GM19025 (cell line): ENCODE results near the gene GRB2.
"Not testable (repeated sequence)": the region's sequence is repeated elsewhere in the genome, so short reads cannot be mapped to it uniquely, and the experiment has no call there.

Experiments
- ATAC-seq: cut with Tn5 transposase; IDR thresholded peaks from one replicate; pipeline ENCODE4 v1.9.1; 2021; ENCODE audit warnings: mild to moderate bottlenecking, low read depth, moderate library complexity; ENCODE audit not compliant: unreplicated experiment

The GRB2 gene

DNA sequence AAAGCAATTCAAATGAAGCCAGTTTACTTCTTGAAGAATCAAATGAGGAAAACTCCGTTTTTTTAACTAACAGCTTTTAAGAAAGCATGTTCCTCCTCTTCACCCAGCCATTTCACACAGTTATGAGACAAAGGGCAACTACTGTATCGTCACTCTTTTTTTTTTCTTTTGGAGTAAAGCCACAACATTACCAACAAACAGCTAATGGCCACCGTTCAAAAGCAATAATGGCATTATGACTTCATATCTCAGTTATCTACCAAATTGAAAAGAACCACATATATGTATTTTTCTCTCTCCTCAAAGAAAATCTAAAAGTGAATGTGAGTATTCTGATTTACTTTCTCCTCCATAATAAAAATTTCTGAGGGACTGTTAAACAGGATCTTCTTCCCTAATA is 14.5 kb downstream of the GRB2 start:
- no peak for ATAC-seq

DNA sequence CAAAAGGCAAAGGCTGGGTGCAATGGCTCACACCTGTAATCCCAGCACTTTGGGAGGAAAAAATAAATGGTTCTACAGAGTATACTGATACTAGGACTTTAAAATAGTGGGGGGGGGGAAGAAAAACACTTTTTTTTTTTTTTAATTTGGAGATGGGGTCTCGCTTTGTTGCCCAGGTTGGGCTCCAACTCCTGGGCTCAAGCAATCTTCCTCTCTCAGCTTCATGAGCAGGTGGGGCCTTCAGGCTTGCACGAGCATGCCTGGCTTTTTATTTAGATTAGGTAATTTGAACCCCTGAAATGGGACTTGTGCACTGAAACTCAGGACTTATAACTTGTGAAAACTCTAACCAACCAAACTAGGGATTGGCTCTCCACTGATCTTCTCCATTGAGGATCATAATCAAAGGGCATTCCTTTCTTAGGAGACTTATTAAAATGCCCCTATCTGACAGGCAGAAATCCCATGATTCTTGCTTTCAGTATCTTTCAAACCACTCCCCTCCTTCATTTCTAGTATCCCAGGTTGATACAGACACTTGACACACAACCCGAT is 16.9 kb downstream of the GRB2 start:
- no peak for ATAC-seq

DNA sequence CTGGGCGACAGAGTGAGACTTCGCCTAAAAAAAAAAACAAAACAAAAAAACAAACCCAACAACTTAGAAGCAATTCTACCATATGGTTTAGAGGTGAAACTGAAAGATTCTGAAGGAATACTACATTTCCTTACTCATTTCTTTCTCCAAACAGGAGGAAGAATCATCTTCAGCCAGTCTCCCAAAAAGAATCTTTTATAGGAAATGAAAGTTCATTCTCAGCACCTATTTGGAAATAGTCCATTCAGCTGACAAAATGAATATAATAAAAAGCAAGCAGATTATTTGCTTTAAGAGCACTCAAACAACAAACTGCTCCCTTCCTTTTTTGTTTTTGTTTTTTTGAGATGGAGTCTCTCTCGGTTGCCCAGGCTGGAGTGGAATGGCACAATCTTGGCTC is 17.7 kb downstream of the GRB2 start:
- no peak for ATAC-seq

DNA sequence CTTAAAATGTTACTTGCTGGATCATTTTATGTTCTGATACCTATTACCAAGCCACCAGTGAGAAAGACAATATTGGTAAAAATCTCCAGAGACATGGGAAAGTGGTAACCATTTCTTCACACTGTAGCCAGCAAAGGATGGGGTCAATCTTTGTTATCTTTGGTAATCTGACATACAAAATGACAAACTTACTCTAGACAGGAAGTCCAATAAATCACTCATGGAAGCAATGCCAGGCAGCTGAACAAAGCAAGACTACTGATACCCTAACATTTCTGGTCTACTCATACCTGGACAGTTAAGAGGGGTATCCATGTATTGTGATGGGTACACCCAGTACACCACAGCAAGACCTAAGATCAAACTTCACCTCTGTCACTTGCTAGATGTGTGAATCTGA is 19.0 kb downstream of the GRB2 start:
- ATAC-seq: no peak

DNA sequence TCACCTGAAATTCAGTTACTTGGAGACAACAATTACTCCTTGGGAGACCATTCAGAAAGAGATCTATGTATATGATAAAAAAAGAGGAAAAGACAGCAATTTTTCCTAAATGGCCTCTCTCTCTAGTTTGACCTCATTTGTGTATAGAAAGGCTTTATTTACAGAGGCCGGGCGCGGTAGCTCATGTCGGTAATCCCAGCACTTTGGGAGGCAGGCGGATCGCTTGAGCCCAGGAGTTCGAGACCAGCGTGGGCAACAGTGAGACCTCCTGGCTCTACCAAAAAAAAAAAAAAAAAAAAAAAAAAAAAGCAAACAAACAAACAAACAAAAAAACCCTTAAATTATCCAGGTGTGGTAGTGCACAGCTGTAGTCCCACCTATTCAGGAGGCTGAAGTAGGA is 20.7 kb downstream of the GRB2 start:
- no peak for ATAC-seq

DNA sequence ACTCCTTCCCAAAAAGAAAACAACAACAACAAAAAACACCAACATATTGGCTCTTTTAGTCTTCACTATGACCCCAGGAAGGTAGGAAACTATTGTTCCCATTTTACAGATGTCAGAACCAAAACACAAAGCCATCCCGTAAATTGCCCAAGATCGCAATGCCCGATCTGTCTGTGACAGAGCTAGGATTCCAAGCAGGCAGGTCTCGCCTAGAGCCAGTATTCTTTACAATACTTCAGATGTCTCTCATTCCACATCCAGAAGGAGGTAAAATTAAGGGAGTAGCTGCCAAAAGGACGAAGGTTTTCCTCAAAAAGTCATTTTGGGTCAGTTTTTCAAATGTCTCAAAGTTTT is 21.7 kb downstream of the GRB2 start:
- no peak for ATAC-seq

DNA sequence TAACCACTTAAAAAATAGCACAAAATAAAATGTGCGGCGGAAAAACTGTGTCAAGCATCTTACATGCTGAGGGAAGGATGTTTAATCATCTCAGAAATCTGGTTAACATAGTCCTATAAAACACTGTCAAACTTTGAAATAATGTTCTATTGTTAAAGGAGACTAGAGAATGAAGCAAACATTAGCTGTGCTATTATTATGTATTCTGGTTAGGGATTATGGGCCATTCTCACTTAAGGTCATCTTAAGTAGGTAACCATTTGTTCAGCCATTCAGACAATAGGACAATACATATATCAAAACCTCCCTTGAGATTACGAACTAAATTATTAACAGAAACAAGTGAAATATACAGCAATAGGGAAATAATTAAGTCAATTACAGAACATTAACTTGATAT is 24.7 kb downstream of the GRB2 start:
- no peak for ATAC-seq

DNA sequence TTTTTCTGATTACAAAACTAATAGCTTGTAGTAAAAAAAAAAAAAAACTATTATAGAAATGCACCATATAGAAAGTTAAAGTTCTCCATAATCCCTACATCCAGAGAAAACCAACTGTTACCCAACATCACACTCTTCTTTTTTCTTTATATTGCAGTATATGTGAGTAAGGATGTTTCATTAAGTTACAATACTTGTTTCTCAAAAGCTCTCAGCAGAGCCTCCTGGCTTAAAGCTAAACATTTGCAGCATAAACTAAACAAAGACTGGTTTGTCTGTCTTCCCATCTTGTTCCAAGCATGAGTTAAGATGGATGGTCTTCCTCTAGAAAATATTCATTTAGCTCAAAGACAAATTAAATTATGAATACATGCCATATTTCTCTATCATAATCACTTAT is 25.2 kb downstream of the GRB2 start:
- no peak for ATAC-seq

DNA sequence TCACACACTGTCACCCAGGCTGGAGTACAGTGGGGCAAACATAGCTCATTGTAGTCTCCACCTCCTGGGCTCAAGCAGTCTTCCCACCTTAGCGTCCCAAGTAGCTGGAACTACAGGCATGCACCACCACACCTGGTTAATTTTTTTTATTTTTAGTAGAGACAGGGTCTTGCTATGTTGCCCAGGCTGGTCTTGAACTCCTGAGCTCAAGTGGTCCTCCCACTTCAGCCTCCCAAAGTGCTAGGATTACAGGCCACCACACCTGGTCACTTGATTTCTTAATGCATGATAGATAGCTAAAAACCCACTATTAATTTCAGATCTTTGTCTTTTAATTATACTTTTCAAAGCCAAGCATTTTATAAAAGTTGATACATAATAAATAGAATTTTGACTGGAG is 26.1 kb downstream of the GRB2 start:
- ATAC-seq: not testable (repeated sequence)

DNA sequence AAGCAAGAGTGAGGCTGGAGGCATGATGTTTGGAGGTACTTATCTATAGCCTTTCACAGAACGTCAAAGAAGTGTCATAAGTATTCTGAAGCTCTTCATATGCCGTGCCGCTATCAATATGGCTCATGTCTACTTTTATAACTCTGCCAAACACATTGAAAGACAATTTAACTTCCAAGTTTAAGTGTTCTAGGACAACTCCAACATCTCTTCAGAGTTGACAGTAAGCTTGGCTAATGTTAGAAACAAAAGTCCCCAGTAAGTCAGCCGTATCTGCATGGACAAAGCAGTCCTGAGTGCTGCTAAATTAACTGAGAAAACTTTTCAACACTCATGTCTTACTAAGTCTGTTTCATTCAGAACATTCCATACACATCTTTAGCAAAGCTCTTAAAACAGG is 32.2 kb downstream of the GRB2 start:
- ATAC-seq: no peak

DNA sequence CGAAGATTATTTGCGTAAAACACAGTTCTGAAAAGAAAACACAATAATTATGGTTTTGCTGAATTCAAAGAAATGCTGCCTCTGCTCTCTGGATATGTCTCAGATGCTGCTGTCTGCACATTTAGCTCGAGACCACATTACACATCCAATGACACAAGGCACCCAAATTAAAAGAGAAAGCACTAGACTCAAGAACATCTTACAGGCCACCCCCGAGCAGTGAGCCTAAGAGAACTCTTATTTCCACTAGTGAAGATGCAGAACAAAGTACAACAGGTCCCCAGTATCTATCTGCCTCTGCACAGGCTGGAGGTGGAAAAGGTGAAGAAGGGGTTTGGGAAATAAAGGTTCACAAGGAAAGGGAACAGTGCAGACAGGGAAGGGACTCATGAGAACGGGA is 33.5 kb downstream of the GRB2 start:
- ATAC-seq: no peak

DNA sequence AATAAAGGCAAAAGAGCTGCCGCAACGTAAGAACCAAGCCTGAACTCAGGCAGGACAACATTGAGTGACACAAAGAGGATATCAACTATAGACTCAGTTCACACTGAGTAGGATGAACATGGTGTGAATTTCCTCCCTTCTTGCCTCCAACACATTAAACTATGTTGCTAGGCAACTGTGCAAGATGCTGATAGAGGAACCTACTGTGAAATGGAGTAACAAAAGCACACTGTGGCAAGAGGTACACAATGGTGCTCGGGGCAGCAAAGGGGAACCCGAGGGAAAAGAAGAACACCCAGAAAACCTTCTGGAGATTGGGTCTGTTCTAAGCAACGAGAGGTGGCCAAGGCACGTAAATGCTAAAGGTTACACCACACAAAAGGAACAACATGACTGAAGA is 34.1 kb downstream of the GRB2 start:
- no peak for ATAC-seq

DNA sequence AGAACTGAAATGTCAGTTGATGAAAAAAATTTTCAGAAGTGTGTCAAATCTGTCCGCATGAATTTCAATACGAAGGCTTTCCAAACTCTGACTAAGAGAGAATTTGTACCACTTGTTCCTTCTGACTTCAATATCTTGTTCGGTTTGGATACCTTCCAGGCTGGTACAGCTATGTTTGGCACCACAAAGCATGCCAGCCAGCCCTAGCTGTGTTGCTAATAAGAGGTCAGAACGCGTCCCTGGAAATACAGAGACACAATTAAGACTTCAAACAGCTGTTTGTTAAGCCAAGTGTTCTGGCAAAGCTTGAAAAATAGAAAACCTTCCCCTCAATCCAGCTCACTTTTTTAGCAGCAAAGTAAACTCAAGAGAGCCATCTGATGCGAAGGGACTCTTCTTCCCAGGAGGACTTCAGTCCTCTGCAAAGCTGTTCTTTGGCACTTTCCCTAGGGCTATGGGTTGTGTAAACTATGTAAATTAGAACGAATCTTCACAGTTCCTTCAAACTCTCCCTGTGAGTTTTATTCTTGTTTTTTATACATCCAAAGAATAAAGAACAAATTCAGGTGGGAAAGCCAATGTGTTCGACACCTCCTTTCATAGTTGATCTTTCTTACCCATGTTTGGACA is 35.1 kb downstream of the GRB2 start:
- ATAC-seq: no peak

DNA sequence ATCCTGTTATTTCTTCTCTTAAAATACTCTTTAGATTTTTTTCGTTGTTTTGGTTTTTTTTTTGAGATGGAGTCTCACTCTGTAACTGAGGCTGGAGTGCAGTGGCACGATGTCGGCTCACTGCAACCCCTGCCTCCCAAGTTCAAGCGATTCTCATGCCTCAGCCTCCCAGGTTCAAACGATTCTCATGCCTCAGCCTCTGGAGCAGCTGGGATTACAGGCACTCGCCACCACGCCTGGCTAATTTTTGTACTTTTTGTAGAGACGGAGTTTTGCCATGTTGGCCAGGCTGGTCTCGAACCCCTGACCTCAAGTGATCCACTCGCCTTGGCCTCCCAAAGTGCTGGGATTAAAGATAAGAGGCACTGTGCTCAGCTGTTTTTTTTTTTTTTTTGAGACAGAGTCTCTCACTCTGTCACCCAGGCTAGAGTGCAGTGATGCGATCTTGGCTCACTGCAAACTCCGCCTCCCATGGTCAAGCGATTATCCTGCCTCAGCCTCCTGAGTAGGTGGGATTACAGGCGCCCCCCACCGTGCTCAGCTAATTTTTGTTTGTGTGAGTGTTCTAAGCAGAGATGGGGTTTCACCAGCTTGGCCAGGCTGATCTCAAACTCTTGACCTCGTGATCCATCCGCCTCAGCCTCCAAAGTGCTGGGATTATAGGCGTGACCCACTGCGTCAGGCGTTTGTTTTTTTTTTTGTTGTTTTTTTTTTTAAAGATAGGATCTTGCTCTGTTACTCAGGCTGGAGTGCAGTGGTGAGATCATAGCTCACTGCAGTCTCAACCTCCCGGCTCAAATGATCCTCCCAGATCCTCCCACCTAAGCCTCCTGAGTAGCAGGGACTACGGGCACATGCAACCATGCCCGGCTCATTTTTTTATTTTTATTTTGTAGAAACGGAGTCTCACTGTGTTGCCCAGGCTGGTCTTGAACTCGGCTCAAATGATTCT is 37.4 kb downstream of the GRB2 start:
- not testable (repeated sequence) for ATAC-seq

DNA sequence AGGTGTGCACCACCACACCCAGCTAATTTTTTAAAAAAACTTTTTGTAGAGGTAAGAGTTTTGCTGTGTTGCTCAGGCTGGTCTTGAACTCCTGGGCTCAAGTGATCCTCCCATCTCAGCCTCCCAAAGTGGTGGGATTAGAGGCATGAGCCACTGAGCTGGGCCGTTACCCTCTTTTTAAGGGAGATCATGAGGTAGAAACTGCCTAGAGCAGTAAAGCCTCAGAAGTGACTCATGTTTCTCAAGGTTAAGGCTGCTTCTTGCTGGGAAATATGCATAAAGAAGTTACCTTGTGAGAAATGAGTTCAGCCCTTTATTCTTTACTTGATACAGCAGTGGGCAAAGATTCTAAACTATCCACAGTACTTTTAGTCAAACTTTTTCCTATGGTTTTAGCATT is 38.2 kb downstream of the GRB2 start:
- ATAC-seq: no peak

DNA sequence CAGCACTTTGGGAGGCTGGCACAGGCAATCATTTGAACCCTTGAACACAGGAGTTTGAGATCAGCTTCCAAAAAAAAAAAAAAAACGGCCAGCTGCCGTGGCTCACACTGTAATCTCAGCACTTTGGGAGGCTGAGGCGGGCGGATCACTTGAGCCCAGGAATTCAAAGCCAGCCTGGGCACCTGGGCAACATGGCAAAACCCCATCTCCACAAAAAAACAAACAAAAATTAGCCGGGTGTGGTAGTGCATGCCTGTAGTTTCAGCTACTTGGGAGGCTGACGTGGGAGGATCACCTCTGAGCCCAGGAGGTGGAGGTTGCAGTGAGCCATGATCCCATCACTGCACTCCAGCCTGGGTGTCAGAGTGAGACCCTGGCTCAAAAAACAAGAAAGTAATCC is 39.0 kb downstream of the GRB2 start:
- ATAC-seq: no peak

DNA sequence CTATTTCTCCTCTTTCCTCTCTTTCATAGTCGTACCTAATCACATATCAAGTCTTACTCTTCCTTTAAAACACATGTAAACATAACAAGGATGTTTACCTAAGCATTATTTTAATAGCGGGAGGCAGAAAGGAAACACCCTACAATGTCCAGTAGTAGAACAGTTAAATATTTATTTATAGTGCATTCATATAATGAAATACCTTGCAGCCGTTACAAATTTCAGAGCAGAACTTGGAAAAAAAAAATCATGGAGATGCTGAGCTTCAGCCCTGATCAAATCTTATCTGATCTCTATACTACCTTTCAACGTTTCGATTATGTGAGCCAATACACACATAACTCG is 39.6 kb downstream of the GRB2 start:
- no peak for ATAC-seq

DNA sequence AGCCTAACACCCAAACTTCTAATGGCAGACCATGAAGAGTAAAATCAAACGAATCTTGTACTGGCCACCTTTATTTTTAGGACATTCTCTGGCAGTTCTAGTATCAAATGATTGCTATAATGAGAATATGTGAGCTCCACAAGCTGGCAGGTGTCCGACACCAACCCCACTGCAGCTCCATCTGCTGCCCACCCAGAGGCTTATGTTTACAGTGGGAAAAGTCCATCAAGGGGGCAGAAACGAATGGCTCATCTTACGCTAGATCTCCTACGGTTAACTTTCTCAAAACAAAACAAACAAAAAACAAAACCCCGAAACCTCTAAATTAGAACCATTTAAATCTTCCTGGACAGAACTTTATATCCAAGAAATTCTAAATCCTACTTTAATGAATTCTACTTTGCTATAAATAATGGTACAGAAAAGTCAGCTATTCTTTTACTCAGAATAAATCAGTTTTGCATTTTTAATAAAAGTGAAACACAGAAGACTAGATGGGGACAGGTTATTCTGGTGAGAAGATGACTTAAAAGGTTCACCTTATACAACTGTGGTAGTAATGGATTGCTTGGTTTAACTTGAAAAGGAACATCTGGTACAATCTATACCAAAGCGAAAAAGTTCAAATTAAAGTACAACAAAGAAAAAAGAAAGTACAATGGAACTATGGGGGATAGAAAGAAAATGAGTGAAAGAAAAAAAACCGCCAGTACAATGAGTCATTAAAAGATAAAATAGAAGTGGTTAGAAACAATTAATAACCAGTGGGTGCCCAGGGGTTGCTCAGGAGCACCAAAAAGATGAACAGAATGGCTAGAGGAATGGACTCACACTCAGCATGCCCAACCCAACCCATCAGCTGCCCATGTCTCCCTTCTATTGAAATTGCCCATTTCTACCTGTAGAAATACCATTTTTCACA is 40.2 kb downstream of the GRB2 start:
- ATAC-seq: no peak

DNA sequence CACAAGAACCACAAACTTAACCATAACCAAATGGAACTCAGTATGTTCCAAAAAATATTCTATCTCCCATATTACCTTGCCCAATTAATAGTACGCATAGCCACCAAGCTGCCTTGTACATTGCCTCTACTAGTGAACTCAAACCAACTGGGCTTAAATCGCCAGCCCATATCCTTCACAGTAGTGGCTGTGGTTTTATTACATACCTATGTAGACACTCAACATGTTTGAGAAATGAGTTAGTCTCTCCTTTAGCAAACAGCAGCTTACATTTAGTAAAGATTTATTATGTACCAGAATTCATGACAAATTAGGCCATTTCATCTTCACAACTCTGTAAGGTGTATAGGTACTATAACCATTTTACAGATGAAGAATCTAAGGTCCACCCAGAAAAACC is 41.4 kb downstream of the GRB2 start:
- no peak for ATAC-seq

DNA sequence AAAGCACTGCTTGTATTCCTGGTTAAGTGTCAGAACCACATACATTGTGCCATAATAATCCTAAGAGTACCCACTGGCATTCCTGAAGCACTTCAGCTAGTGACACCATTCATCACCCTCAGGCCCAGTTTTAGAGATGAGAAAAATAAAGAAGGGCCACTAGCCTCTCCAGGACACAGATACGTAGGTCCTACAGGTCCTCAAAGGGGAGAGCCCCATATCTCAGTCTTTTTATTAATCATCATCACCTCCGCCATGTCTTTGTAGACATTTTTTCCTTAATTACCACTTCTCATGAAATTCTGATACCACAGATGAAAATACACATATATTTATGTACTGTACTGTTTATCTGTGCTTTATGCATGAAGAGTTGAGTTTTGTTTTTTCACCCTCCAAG is 43.5 kb downstream of the GRB2 start:
- no peak for ATAC-seq

DNA sequence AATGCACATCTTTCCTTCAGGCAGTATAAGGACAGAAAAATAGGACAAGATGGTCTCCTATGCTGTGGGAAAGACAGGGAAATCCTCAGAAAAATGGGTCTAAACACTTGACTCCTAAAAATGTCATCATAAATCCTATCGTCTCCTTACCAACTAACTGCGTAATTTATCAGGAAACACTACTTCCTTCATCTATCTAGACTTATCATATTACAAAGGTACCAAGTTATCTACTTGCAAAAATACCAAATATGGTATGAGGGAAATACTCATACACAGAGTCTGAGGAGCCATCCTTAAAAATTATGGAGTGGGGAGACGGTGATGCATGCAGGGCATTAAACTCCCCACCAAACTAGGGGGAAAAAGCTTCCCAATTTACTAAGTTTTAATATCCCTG is 44.1 kb downstream of the GRB2 start:
- ATAC-seq: no peak
